GM12874 (cell line): ENCODE data around the gene LRRC8B.

Source experiments
- CTCF ChIP-seq: IDR thresholded peaks from 2 replicates; pipeline ENCODE4 v1.5.1; 2011; ENCODE audit warnings: low read depth, mild to moderate bottlenecking, control low read depth, low read length, moderate library complexity; ENCODE audit not compliant: insufficient read depth

The LRRC8B gene

GRCh38 chr1:89524369-89525168 is at the start of gene LRRC8B:
Gene LRRC8B (plus strand): TSS chr1:89524829. CDS start chr1:89582651, 57,822 bp downstream.
- no peak for TF ChIP-seq CTCF

- TF ChIP-seq CTCF, result no peak
These were observed 49.4 kb upstream of the LRRC8B start for GRCh38 chr1:89475269-89475668.

GRCh38 chr1:89476072-89476471 is 48.6 kb upstream of the LRRC8B start:
- TF ChIP-seq CTCF, result no peak

- TF ChIP-seq CTCF, result peak; percentile 68
These were observed 41.4 kb upstream of the LRRC8B start for GRCh38 chr1:89483010-89483756.

GRCh38 chr1:89483757-89484077 is 40.9 kb upstream of the LRRC8B start:
- TF ChIP-seq CTCF, result no peak

- no peak for TF ChIP-seq CTCF
These were observed 40.3 kb upstream of the LRRC8B start for GRCh38 chr1:89484092-89485038.

- TF ChIP-seq CTCF, result no peak
These were observed 36.7 kb upstream of the LRRC8B start for GRCh38 chr1:89487972-89488371.
